Measurements from ENCODE around the gene CNR2.

DNA sequence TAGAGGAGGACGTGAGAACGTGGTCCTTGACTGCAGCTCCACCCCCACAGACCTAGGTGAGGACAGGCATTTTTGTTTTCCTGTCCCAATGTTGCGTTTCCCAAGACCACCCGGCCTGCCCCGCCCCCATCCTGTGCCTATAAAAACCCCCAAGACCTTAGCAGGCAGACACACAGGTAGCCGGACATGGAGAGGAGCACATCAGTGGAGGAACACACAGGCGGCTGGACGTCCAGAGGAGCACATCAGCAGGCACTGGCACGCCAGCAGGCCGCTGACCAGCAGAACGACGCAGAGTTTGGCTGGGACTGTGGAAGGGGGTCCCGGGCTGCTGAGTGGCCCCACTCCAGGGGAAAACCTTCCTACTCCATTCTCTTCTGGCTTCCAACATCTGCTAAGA is 75.3 kb downstream of the CNR2 start:
- no peak for TF ChIP-seq POLR2A (IDR thresholded peaks at IDR 0.05; ENCODE audit: low read length)
- no peak for TF ChIP-seq GATA1 (IDR thresholded peaks at IDR 0.05; ENCODE audit: low read depth, low read length)

Measured in erythroblast (primary cell).